HepG2 (cell line): ENCODE measurements around the gene EBF3. TPM values are rescaled to one million over a fixed set of nuclear protein-coding genes. Genes with fewer than 3 reads are reported as not detected.

Experiments used
- ATAC-seq: fragments of 200-7000 bp; cut with Tn5 transposase; 3 replicates; pipeline ENCODE4 v1.9.1; 2020; ENCODE audit warnings: mild to moderate bottlenecking, moderate library complexity
- BruUV-seq: library from RNA; stranded (reverse); fragments of 400-500 nt; replicated peaks from 2 replicates; lab custom pipeline; 2021; lab: Mats Ljungman, UMichigan
- CTCF ChIA-PET: fragments of 300-600 bp; formaldehyde crosslinking; extraction: SDS; loops from one replicate; lab custom pipeline; 2021; ENCODE audit warnings: low total read pairs, inconsistent platforms, low intra/inter-chr PET ratio; lab: Yijun Ruan, JAX
- POLR2A ChIA-PET: fragments of 350-600 bp; sonication (Branson Sonifier 250); formaldehyde crosslinking; loops from one replicate; lab custom pipeline; 2020; ENCODE audit warnings: antibody characterized with exemption, inconsistent platforms; lab: Yijun Ruan, JAX
- DNase-seq: peaks from one replicate; pipeline ENCODE4 v3.0.0-alpha.2; 2015; ENCODE audit warnings: low spot score
- FAIRE-seq: peaks from 3 replicates; lab custom pipeline; 2011; peaks lifted over from hg19 to GRCh38; lab: Jason Lieb, UNC
- H2AFZ ChIP-seq: one replicate; pipeline ENCODE4 v1.6.1; 2011; ENCODE audit warnings: low read length, inconsistent platforms
- H3K27ac ChIP-seq: fragments of 300-600 bp; 3 replicates; pipeline ENCODE4 v1.8.0; 2011; ENCODE audit warnings: mixed run types, mild to moderate bottlenecking, mixed read lengths, low read length, inconsistent platforms; ENCODE audit not compliant: insufficient read depth; ENCODE audit errors: extremely low read length
- H3K27me3 ChIP-seq, 2 experiments: fragments of 200-600 bp in 1 of 2; 2 replicates in 1 of 2; 3 replicates in 1 of 2; pipeline versions ENCODE4 v1.6.0 to v1.8.0; 2011; ENCODE audit warnings: low read length in 2 of 2, mild to moderate bottlenecking in 2 of 2, moderate library complexity in 2 of 2, inconsistent platforms in 1 of 2; ENCODE audit not compliant: insufficient read depth in 2 of 2, control insufficient read depth in 1 of 2
- H3K36me3 ChIP-seq, 2 experiments: fragments of 200-600 bp in 1 of 2; replicated peaks in 1 of 2; 2 replicates in 1 of 2; 3 replicates in 1 of 2; pipeline versions ENCODE4 v1.5.1 to v1.8.0; 2011; ENCODE audit warnings: low read length in 2 of 2, inconsistent platforms in 1 of 2; ENCODE audit not compliant: insufficient read depth in 2 of 2, control insufficient read depth in 1 of 2
- H3K4me1 ChIP-seq: 2 replicates; pipeline ENCODE4 v1.5.1; 2012; ENCODE audit warnings: low read length, inconsistent platforms; ENCODE audit not compliant: insufficient read depth
- H3K4me2 ChIP-seq: 2 replicates; pipeline ENCODE4 v1.6.0; 2011; ENCODE audit warnings: low read depth, low read length, inconsistent platforms
- H3K4me3 ChIP-seq, 3 experiments: fragments of 200-600 bp in 1 of 3; sonication (generic), shearing (Covaris generic) in 1 of 3; replicated peaks in 1 of 3; 2 replicates each; pipeline ENCODE4 v1.5.1; 2011 to 2016; ENCODE audit warnings: low read length in 3 of 3, inconsistent platforms in 2 of 3, low read depth in 2 of 3, mild to moderate bottlenecking in 2 of 3, control low read depth in 1 of 3, mixed read lengths in 1 of 3; ENCODE audit not compliant: insufficient read depth in 1 of 3
- H3K79me2 ChIP-seq: one replicate; pipeline ENCODE4 v1.6.1; 2011; ENCODE audit warnings: low read length, inconsistent platforms; ENCODE audit not compliant: insufficient read depth
- H3K9ac ChIP-seq: 2 replicates; pipeline ENCODE4 v1.6.0; 2011; ENCODE audit warnings: mild to moderate bottlenecking, low read depth, low read length, inconsistent platforms; ENCODE audit not compliant: insufficient read depth
- H3K9me3 ChIP-seq: 2 replicates; pipeline ENCODE4 v1.5.1; 2012; ENCODE audit warnings: mild to moderate bottlenecking, low read length
- H4K20me1 ChIP-seq: 2 replicates; pipeline ENCODE4 v1.6.0; 2011; ENCODE audit warnings: inconsistent platforms, mild to moderate bottlenecking, low read length, moderate library complexity; ENCODE audit not compliant: insufficient read depth
- ELF1 ChIP-seq: sonication (generic); formaldehyde crosslinking; IDR thresholded peaks from 2 replicates; pipeline ENCODE4 v1.4.0; 2020; ENCODE audit warnings: missing genetic modification reagents
- FOSL1 ChIP-seq: sonication (generic); formaldehyde crosslinking; IDR thresholded peaks from 2 replicates; pipeline ENCODE4 v1.9.0; 2021; ENCODE audit warnings: missing genetic modification reagents, borderline replicate concordance
- FOXK2 ChIP-seq: fragments of 450-650 bp; IDR thresholded peaks from 2 replicates; pipeline ENCODE4 v1.6.1; 2016
- HNRNPUL1 ChIP-seq: fragments of 200-400 bp; formaldehyde crosslinking; IDR thresholded peaks from 2 replicates; pipeline ENCODE4 v1.6.1; 2017; ENCODE audit warnings: low read depth, mild to moderate bottlenecking, low read length, moderate library complexity
- HOXA9 ChIP-seq: sonication (generic); formaldehyde crosslinking; IDR thresholded peaks from 2 replicates; pipeline ENCODE4 v1.8.1; 2022; ENCODE audit warnings: missing genetic modification reagents, mild to moderate bottlenecking, moderate library complexity, borderline replicate concordance
- IKZF4 ChIP-seq: sonication (generic); formaldehyde crosslinking; IDR thresholded peaks from 2 replicates; pipeline ENCODE4 v1.5.1; 2020; ENCODE audit warnings: borderline replicate concordance, mild to moderate bottlenecking, low read depth, missing genetic modification reagents; ENCODE audit errors: not compliant biosample characterization
- NR2C2 ChIP-seq: sonication (generic); formaldehyde crosslinking; IDR thresholded peaks from 2 replicates; pipeline ENCODE4 v1.4.0; 2020; ENCODE audit warnings: missing genetic modification reagents, mild to moderate bottlenecking, moderate library complexity, borderline replicate concordance
- PLRG1 ChIP-seq: fragments of 450-650 bp; conservative IDR thresholded peaks from 2 replicates; pipeline ENCODE4 v1.6.1; 2016
- RARG ChIP-seq: sonication (generic); formaldehyde crosslinking; IDR thresholded peaks from 2 replicates; pipeline ENCODE4 v1.4.0; 2020; ENCODE audit warnings: low read depth, mild to moderate bottlenecking, missing genetic modification reagents
- SOX5 ChIP-seq: IDR thresholded peaks from 2 replicates; pipeline ENCODE4 v1.6.1; 2016; ENCODE audit warnings: borderline replicate concordance
- ZFY ChIP-seq: sonication (generic); formaldehyde crosslinking; IDR thresholded peaks from 2 replicates; pipeline ENCODE4 v1.4.0; 2020; ENCODE audit warnings: missing genetic modification reagents
- ZNF547 ChIP-seq: sonication (generic); formaldehyde crosslinking; IDR thresholded peaks from 2 replicates; pipeline ENCODE4 v1.5.1; 2020; ENCODE audit warnings: mild to moderate bottlenecking, missing genetic modification reagents
- WGBS: methylation state at CpG from one replicate; pipeline ENCODE4 v1.1.6; 2017; ENCODE audit warnings: low lambda C conversion rate; 5-methylcytosine and 5-hydroxymethylcytosine counted together
- in situ Hi-C: cut with HindIII; loops from 2 replicates; pipeline ENCODE4 v1.10.0; 2017; ENCODE audit warnings: low pct_unique_long_range_greater_than_20kb; ENCODE audit not compliant: extremely low pct_ligation_motif_present
- intact Hi-C: fragments of 100-400 bp; cut with micrococcal nuclease; formaldehyde crosslinking; loops from one replicate; pipeline ENCODE4 v1.10.0; 2022; ENCODE audit not compliant: unreplicated experiment
- polyA plus RNA-seq, 8 experiments: library from polyadenylated mRNA; depleted of rRNA in 3 of 8; stranded (reverse) in 7 of 8; unstranded in 1 of 8; fragments of >200 nt; fragmentation: Illumina TruSeq in 4 of 8; extraction: Trizol in 4 of 8; gene quantifications; 2 replicates each; pipeline versions ENCODE4 v1.2.1 to v1.2.3, GENCODE V29; 2011 to 2016; ENCODE audit warnings: low read depth in 4 of 8, missing spikeins in 1 of 8, mixed read lengths in 1 of 8; ENCODE audit not compliant: insufficient read depth in 1 of 8
- total RNA-seq, 5 experiments: library from RNA; depleted of rRNA; stranded (reverse); fragments of >200 nt; fragmentation: Illumina TruSeq; extraction: Trizol; gene quantifications; 2 replicates each; pipeline ENCODE4 v1.2.3, GENCODE V29; 2016; ENCODE audit warnings: low read depth in 1 of 5
- TF ChIP-seq, protein P1 (sequence below): sonication (generic); formaldehyde crosslinking; IDR thresholded peaks from 2 replicates; pipeline ENCODE4 v1.5.0; 2020; ENCODE audit warnings: missing genetic modification reagents, mild to moderate bottlenecking, borderline replicate concordance
- TF ChIP-seq, protein P2 (sequence below): sonication (generic); formaldehyde crosslinking; IDR thresholded peaks from 2 replicates; pipeline ENCODE4 v1.8.0; 2022; ENCODE audit warnings: mild to moderate bottlenecking, missing genetic modification reagents
- TF ChIP-seq, protein P3 (sequence below): sonication (generic); formaldehyde crosslinking; IDR thresholded peaks from 2 replicates; pipeline ENCODE4 v1.4.0; 2020; ENCODE audit warnings: mild to moderate bottlenecking, missing genetic modification reagents

Gene EBF3
- total and polyA plus RNA-seq, 2 of the 13 experiments (the other 11 are each of a cell fraction or from before 2014, with no cell fraction given), result not detected

DNA sequence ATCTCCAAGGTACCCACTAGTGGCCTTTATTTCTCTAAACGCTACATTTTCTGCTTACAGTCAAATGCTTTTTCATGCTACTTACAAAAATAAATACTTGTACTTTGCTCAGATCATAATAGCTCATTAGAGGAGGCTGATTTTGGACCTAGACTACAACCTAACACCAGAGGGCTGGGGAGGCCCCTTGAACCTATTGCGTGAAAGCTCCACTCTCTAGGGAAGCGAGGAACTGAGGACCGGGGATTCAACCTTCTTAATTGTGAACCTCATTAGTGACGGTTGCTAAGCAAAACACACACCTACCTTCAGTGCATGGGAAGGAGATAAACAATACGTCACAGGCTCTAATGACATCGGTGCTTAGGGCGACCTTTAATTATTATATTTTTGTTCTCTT lies 92.1 kb downstream of the EBF3 start:
- WGBS, result 62% methylated on average over 8 of the region's 8 CpGs
- FAIRE-seq (no peak), ATAC-seq (no peak)
- POLR2A ChIA-PET, result no interaction called here
- intact Hi-C loops, result no loop called here
- Histone ChIP-seq H4K20me1 (no peaks in the 10 kb centered on the region), H3K9ac (no peak overlapping the region), H3K79me2 (no peaks in the 10 kb centered on the region)
- TF ChIP-seq, protein P1, sequence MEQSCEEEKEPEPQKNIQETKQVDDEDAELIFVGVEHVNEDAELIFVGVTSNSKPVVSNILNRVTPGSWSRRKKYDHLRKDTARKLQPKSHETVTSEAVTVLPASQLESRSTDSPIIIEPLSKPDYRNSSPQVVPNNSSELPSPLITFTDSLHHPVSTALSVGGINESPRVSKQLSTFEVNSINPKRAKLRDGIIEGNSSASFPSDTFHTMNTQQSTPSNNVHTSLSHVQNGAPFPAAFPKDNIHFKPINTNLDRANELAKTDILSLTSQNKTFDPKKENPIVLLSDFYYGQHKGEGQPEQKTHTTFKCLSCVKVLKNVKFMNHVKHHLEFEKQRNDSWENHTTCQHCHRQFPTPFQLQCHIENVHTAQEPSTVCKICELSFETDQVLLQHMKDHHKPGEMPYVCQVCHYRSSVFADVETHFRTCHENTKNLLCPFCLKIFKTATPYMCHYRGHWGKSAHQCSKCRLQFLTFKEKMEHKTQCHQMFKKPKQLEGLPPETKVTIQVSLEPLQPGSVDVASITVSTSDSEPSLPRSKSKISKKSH, result no peak
- no peak for TF ChIP-seq HNRNPUL1
- no peak for TF ChIP-seq ELF1 (CRISPR knock-in tag)
- no peak for TF ChIP-seq PLRG1
- TF ChIP-seq, protein P2, sequence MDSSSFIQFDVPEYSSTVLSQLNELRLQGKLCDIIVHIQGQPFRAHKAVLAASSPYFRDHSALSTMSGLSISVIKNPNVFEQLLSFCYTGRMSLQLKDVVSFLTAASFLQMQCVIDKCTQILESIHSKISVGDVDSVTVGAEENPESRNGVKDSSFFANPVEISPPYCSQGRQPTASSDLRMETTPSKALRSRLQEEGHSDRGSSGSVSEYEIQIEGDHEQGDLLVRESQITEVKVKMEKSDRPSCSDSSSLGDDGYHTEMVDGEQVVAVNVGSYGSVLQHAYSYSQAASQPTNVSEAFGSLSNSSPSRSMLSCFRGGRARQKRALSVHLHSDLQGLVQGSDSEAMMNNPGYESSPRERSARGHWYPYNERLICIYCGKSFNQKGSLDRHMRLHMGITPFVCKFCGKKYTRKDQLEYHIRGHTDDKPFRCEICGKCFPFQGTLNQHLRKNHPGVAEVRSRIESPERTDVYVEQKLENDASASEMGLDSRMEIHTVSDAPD (CRISPR knock-in tag), result no peak
- no peak for TF ChIP-seq NR2C2 (CRISPR knock-in tag)
- TF ChIP-seq SOX5 (CRISPR knock-in tag), result no peak
- no peak for TF ChIP-seq RARG (CRISPR knock-in tag)
- TF ChIP-seq HOXA9, result no peak
- TF ChIP-seq ZNF547, result no peak
- TF ChIP-seq FOSL1 (CRISPR knock-in tag), result no peak
- TF ChIP-seq, protein P3, sequence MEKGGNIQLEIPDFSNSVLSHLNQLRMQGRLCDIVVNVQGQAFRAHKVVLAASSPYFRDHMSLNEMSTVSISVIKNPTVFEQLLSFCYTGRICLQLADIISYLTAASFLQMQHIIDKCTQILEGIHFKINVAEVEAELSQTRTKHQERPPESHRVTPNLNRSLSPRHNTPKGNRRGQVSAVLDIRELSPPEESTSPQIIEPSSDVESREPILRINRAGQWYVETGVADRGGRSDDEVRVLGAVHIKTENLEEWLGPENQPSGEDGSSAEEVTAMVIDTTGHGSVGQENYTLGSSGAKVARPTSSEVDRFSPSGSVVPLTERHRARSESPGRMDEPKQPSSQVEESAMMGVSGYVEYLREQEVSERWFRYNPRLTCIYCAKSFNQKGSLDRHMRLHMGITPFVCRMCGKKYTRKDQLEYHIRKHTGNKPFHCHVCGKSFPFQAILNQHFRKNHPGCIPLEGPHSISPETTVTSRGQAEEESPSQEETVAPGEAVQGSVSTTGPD, result no peak
- no peak for TF ChIP-seq FOXK2
- TF ChIP-seq ZFY (CRISPR knock-in tag), result no peak
- TF ChIP-seq IKZF4 (CRISPR knock-in tag), result no peak
- TF ChIP-seq, all 625 proteins: peak for 0
- no peaks in the 10 kb centered on the region for H3K36me3 ChIP-seq
- no peak for DNase-seq
- H3K9me3 ChIP-seq, result no peaks in the 10 kb centered on the region
- H3K4me3 ChIP-seq, result no peak overlapping the region
- H3K4me2 ChIP-seq, result no peak overlapping the region
- H2AFZ ChIP-seq, result no peak overlapping the region
- BruUV-seq, result no TSS peak
- peaks cover 3 to 19% of the 10 kb centered on the region in 2 experiments; a peak in 4 of 5 replicates for H3K27me3 ChIP-seq
- CTCF ChIA-PET, result no interaction called here
- H3K4me1 ChIP-seq, result no peaks in the 10 kb centered on the region
- no peak overlapping the region for H3K27ac ChIP-seq
- in situ Hi-C loops, result no loop called here
